ENCODE data around the gene MYH15.
A peak's percentile ranks its signal among the peaks of the same experiment; 100 is the strongest.

The MYH15 gene

GRCh38 chr3:108409800-108410178 is 100.6 kb downstream of the MYH15 start:
- H2BK120ac ChIP-seq (ENCODE audit: low read depth, low read length): no peak overlapping the region
- no peak overlapping the region for H3K14ac ChIP-seq (ENCODE audit: low read length in 2 of 2)
- 93% methylated on average over 3 of the region's 4 CpGs for WGBS
- no peak overlapping the region for H3K4ac ChIP-seq (ENCODE audit: low read depth in 1 of 2, low read length in 2 of 2)
- no peaks in the 10 kb centered on the region for H3K4me1 ChIP-seq (ENCODE audit: control insufficient read depth, insufficient read depth, low read depth, low read length)
- no peak overlapping the region for H3K4me3 ChIP-seq (ENCODE audit: insufficient read depth in 1 of 2, low read depth in 1 of 2, low read length in 2 of 2)
- no peak overlapping the region for H4K91ac ChIP-seq (ENCODE audit: low read length)
- no peak overlapping the region for H2BK5ac ChIP-seq (ENCODE audit: low read depth, low read length, poor library complexity, severe bottlenecking)
- no peaks in the 10 kb centered on the region for H3K27me3 ChIP-seq (ENCODE audit: control insufficient read depth in 1 of 2, insufficient read depth in 1 of 2, low read length in 2 of 2)
- H3K4me2 ChIP-seq (ENCODE audit: low read length, poor library complexity, severe bottlenecking): no peak overlapping the region
- H3K79me1 ChIP-seq (replicated peaks; ENCODE audit: low read length, poor library complexity, severe bottlenecking): no peaks in the 10 kb centered on the region
- no peak overlapping the region for H2AFZ ChIP-seq (ENCODE audit: low read depth, low read length)
- no peak overlapping the region for H3K27ac ChIP-seq (ENCODE audit: low read length, poor library complexity, severe bottlenecking)
- no peaks in the 10 kb centered on the region for H3K9me3 ChIP-seq (ENCODE audit: control insufficient read depth, low read length)
- no peak overlapping the region for H2BK15ac ChIP-seq (ENCODE audit: low read depth, poor library complexity, severe bottlenecking)
- H2BK12ac ChIP-seq (ENCODE audit: low read length in 2 of 2): no peak overlapping the region
- no peak for DNase-seq
- H3K18ac ChIP-seq (ENCODE audit: low read depth in 1 of 2, low read length in 2 of 2): no peak overlapping the region
- no peaks in the 10 kb centered on the region for H3K36me3 ChIP-seq (ENCODE audit: control insufficient read depth in 1 of 2, insufficient read depth in 2 of 2, low read depth in 1 of 2, low read length in 2 of 2)
- H2AK5ac ChIP-seq (ENCODE audit: low read length, severe bottlenecking): no peak overlapping the region
- H3K9ac ChIP-seq (ENCODE audit: low read length): no peak overlapping the region
- H4K8ac ChIP-seq (ENCODE audit: low read length): no peak overlapping the region
- no peak overlapping the region for H3K23ac ChIP-seq (ENCODE audit: low read length in 2 of 2)

- Histone ChIP-seq H3K4me3 (ENCODE audit: insufficient read depth in 1 of 2, low read depth in 1 of 2, low read length in 2 of 2) (no peak overlapping the region), H2AFZ (ENCODE audit: low read depth, low read length) (no peak overlapping the region), H3K27me3 (ENCODE audit: control insufficient read depth in 1 of 2, insufficient read depth in 1 of 2, low read length in 2 of 2) (no peaks in the 10 kb centered on the region), H3K18ac (ENCODE audit: low read depth in 1 of 2, low read length in 2 of 2) (no peak overlapping the region), H3K79me1 (replicated peaks; ENCODE audit: low read length, poor library complexity, severe bottlenecking) (no peaks in the 10 kb centered on the region), H3K4ac (ENCODE audit: low read depth in 1 of 2, low read length in 2 of 2) (no peak overlapping the region), H4K8ac (ENCODE audit: low read length) (no peak overlapping the region), H3K9ac (ENCODE audit: low read length) (no peak overlapping the region), H2BK12ac (ENCODE audit: low read length in 2 of 2) (no peak overlapping the region), H3K4me2 (ENCODE audit: low read length, poor library complexity, severe bottlenecking) (no peak overlapping the region), H3K14ac (ENCODE audit: low read length in 2 of 2) (no peak overlapping the region), H3K27ac (ENCODE audit: low read length, poor library complexity, severe bottlenecking) (no peak overlapping the region), H2BK120ac (ENCODE audit: low read depth, low read length) (no peak overlapping the region), H3K9me3 (ENCODE audit: control insufficient read depth, low read length) (no peaks in the 10 kb centered on the region), H3K36me3 (ENCODE audit: control insufficient read depth in 1 of 2, insufficient read depth in 2 of 2, low read depth in 1 of 2, low read length in 2 of 2) (no peaks in the 10 kb centered on the region), H2BK5ac (ENCODE audit: low read depth, low read length, poor library complexity, severe bottlenecking) (no peak overlapping the region), H4K91ac (ENCODE audit: low read length) (no peak overlapping the region), H2AK5ac (ENCODE audit: low read length, severe bottlenecking) (no peak overlapping the region), H2BK15ac (ENCODE audit: low read depth, poor library complexity, severe bottlenecking) (no peak overlapping the region), H3K4me1 (ENCODE audit: control insufficient read depth, insufficient read depth, low read depth, low read length) (no peaks in the 10 kb centered on the region), H3K23ac (ENCODE audit: low read length in 2 of 2) (no peak overlapping the region)
- no peak for DNase-seq
- 88% methylated on average over 6 of the region's 7 CpGs for WGBS
Measured at GRCh38 chr3:108408883-108409799, 101.3 kb downstream of the MYH15 start.

- Histone ChIP-seq H3K18ac (ENCODE audit: low read depth in 1 of 2, low read length in 2 of 2) (no peak overlapping the region), H3K23ac (ENCODE audit: low read length in 2 of 2) (no peak overlapping the region), H3K79me1 (replicated peaks; ENCODE audit: low read length, poor library complexity, severe bottlenecking) (no peaks in the 10 kb centered on the region), H2BK120ac (ENCODE audit: low read depth, low read length) (no peak overlapping the region), H3K27ac (ENCODE audit: low read length, poor library complexity, severe bottlenecking) (no peak overlapping the region), H2BK5ac (ENCODE audit: low read depth, low read length, poor library complexity, severe bottlenecking) (no peak overlapping the region), H3K9me3 (ENCODE audit: control insufficient read depth, low read length) (no peaks in the 10 kb centered on the region), H2AK5ac (ENCODE audit: low read length, severe bottlenecking) (no peak overlapping the region), H3K36me3 (ENCODE audit: control insufficient read depth in 1 of 2, insufficient read depth in 2 of 2, low read depth in 1 of 2, low read length in 2 of 2) (no peaks in the 10 kb centered on the region), H2AFZ (ENCODE audit: low read depth, low read length) (no peak overlapping the region), H3K27me3 (ENCODE audit: control insufficient read depth in 1 of 2, insufficient read depth in 1 of 2, low read length in 2 of 2) (no peaks in the 10 kb centered on the region), H3K4me3 (ENCODE audit: insufficient read depth in 1 of 2, low read depth in 1 of 2, low read length in 2 of 2) (no peak overlapping the region), H2BK12ac (ENCODE audit: low read length in 2 of 2) (no peak overlapping the region), H3K14ac (ENCODE audit: low read length in 2 of 2) (no peak overlapping the region), H4K8ac (ENCODE audit: low read length) (no peak overlapping the region), H3K4me1 (ENCODE audit: control insufficient read depth, insufficient read depth, low read depth, low read length) (no peaks in the 10 kb centered on the region), H3K9ac (ENCODE audit: low read length) (no peak overlapping the region), H2BK15ac (ENCODE audit: low read depth, poor library complexity, severe bottlenecking) (no peak overlapping the region), H4K91ac (ENCODE audit: low read length) (no peak overlapping the region), H3K4me2 (ENCODE audit: low read length, poor library complexity, severe bottlenecking) (no peak overlapping the region), H3K4ac (ENCODE audit: low read depth in 1 of 2, low read length in 2 of 2) (no peak overlapping the region)
- DNase-seq: no peak
- WGBS: 76% methylated on average over 3 of the region's 3 CpGs
Measured at GRCh38 chr3:108407886-108408285, 102.5 kb downstream of the MYH15 start.

- 45% methylated on average over 4 of the region's 7 CpGs for WGBS
Measured at GRCh38 chr3:108406661-108407206, 103.7 kb downstream of the MYH15 start.

More at GRCh38 chr3:108406661-108407206, 103.7 kb downstream of the MYH15 start:
- Histone ChIP-seq H3K23ac (ENCODE audit: low read length in 2 of 2) (no peak overlapping the region), H3K36me3 (ENCODE audit: control insufficient read depth in 1 of 2, insufficient read depth in 2 of 2, low read depth in 1 of 2, low read length in 2 of 2) (no peaks in the 10 kb centered on the region), H3K14ac (ENCODE audit: low read length in 2 of 2) (no peak overlapping the region), H2BK120ac (ENCODE audit: low read depth, low read length) (no peak overlapping the region), H3K4ac (ENCODE audit: low read depth in 1 of 2, low read length in 2 of 2) (no peak overlapping the region), H3K4me1 (ENCODE audit: control insufficient read depth, insufficient read depth, low read depth, low read length) (no peaks in the 10 kb centered on the region), H2BK15ac (ENCODE audit: low read depth, poor library complexity, severe bottlenecking) (no peak overlapping the region), H2BK5ac (ENCODE audit: low read depth, low read length, poor library complexity, severe bottlenecking) (no peak overlapping the region), H2BK12ac (ENCODE audit: low read length in 2 of 2) (no peak overlapping the region), H3K4me3 (ENCODE audit: insufficient read depth in 1 of 2, low read depth in 1 of 2, low read length in 2 of 2) (no peak overlapping the region), H3K9me3 (ENCODE audit: control insufficient read depth, low read length) (no peaks in the 10 kb centered on the region), H3K27me3 (ENCODE audit: control insufficient read depth in 1 of 2, insufficient read depth in 1 of 2, low read length in 2 of 2) (no peaks in the 10 kb centered on the region), H2AFZ (ENCODE audit: low read depth, low read length) (no peak overlapping the region), H3K18ac (ENCODE audit: low read depth in 1 of 2, low read length in 2 of 2) (no peak overlapping the region), H3K4me2 (ENCODE audit: low read length, poor library complexity, severe bottlenecking) (no peak overlapping the region), H3K9ac (ENCODE audit: low read length) (peak overlapping the region; percentile 19), H3K79me1 (replicated peaks; ENCODE audit: low read length, poor library complexity, severe bottlenecking) (no peaks in the 10 kb centered on the region), H3K27ac (ENCODE audit: low read length, poor library complexity, severe bottlenecking) (no peak overlapping the region), H2AK5ac (ENCODE audit: low read length, severe bottlenecking) (no peak overlapping the region), H4K91ac (ENCODE audit: low read length) (no peak overlapping the region), H4K8ac (ENCODE audit: low read length) (no peak overlapping the region)
- peak; percentile 63 for DNase-seq
